Activated CD4-positive, CD25-positive, alpha-beta regulatory T cell treated with anti-CD3 and anti-CD28 coated beads, Interleukin-2, amount 50 U/mL, for 72 hours (primary cell): ENCODE data around the gene SRGAP2C.
"Not testable (repeated sequence)": the region's sequence is repeated elsewhere in the genome, so short reads cannot be mapped to it uniquely, and the experiment has no call there.

Source experiments
- DNase-seq: peaks from one replicate; pipeline ENCODE4 v3.0.0; 2021

The SRGAP2C gene

DNA sequence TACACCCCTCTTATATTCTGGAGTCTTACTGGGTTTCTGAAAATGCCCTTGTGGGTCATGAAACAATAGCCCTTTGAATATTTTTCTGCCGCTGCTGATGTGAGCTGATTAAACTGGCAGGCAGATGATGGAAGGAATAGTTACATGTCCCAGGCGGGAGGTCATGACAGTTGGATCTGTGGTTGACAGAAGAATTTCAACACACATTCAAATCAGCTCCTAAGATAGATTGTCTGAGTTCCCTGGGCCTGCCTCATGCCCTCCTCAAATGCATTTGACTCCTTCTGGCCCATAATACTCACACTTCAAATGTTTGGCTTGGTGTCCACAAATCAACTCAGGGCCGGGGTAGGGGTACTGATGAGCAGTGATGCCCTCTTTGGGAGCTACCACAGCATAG lies 161.9 kb downstream of the SRGAP2C start:
- DNase-seq = not testable (repeated sequence)

DNA sequence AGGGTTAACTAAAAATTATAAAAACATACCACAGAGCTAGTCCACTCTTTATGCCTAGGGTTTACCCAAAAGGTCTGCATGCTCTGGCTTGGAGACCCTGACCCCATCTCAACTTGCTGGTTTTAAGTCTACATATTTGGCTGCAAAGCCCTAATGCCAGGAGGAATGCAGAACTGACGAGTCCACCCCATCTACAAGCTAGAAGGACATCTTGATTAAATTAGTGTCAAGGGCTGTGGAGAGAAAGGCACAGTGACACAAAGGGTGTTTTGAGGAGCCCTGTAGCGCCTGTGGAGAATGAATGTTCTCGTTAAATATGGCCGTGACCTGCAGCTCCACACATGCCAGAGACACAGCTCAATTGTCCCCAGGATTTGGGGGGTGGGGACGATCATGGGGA lies 162.7 kb downstream of the SRGAP2C start:
- DNase-seq = not testable (repeated sequence)

DNA sequence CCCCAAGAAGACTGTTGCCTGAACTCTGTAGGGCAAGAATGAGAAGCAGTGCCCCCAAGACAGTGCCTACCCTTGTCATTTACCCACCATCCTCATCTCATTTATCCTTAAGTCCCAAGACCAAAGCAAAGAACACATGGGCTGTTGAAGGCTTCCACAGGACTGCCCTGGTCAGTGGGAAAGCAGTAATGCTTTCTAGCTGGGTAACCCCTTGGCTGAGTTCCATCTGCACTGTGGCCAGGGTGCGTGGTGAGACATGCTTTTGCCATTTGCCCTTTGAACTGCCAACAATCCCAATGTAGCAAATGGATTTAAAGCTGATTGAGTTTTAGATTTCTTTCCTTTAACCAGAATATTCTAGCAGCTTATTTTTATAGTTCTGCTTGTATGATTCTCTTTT lies 163.3 kb downstream of the SRGAP2C start:
- DNase-seq = not testable (repeated sequence)

DNA sequence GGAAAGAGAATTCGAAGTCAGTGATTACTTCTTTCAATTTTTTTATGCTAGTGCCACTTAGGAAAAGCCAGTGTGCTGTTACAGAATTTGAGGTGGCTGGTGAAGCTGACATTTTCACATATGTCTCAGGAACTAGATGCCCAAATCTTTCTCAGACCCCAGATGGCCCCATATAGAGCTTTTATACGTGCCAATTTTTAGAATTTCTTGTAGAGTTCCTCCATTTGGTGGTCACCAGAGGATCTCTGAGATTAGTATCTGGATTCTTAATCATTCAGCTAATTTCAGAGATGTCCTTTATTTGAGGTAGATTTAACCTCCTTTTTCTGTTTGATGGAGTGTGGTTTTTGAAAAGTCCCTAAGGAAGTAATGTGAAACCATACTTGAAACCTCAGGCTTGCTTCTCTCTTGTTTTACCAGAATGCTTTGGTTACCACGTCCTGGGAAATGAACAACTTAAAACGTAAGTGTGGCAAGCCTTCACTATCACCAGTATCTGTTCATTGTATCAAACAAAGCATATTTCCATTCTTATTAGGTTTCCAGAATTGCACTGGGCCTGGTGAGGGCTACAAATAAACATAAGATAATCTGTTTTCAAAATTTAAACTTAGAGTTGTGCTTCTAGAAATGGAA lies 164.7 kb downstream of the SRGAP2C start:
- DNase-seq = not testable (repeated sequence)

DNA sequence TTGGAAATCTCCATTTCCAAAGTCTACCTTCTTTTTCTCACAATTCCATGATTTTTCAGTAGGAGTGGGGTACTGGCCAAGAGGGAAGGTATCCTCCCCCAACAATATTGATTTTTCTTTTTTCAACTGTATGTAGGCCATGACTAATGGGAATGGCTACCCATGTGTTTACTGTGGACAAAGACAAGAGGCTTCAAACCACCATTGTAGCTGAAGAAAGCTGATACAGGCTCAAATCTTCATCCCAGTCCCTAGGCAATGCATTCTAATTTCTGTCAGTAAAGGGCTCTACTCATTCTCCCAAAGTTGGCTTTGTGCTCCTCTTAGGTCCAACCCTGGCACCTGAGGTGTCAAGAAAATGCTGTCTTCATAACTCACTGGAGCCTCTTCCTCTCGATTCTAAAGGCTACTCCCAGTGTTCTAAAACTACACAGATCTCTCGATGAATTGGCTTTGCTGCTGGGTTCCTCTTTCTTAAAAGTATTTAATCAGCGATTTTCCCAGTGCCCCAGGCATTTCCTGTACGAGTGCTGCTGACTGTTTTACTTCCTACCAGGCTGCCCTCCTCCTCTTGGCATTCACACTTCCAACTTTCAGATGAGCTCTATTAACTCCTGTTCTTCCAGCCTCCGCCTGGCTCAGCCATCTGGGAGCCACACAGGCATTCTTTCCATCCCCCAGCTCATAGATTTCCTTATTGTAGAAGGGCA lies 171.1 kb downstream of the SRGAP2C start:
- DNase-seq = not testable (repeated sequence)

DNA sequence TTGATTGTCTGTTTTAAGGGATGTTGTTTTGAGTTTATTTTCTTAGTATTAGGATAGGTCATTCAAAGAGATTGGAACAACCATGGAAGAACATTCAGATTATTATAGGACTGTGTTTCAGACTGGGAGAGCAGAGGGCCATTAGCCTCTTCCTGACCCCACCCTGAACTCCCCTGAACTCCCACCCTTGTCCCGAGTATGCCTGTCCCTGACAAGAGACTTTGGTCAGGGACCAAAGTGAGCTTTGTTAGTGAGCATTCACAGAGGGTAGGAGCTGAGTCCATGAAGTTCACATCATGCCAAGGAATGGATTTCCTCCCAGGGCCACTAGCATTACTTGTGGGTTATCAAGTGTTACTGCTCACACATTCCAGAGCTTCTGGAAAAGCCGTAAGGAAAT lies 172.0 kb downstream of the SRGAP2C start:
- DNase-seq = not testable (repeated sequence)

DNA sequence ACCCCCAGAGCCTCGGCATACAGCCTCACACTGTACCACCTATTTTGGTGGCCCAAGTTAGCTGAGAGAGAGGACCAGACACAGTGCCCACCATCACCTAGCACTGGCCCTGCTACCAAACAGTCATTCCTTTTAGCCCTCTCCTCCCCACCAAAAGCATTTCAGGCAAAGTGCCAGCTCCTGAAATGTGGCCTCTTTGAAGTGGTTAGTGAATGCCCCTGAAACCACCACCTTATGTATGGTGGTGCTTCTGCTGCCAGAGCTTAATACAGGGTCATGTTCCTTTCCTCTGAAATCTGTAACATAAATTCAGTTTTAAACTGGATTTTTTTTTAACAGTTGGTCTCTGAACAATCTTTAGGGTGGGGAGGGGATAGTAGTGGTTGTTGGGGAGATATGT lies 175.8 kb downstream of the SRGAP2C start:
- DNase-seq = not testable (repeated sequence)

DNA sequence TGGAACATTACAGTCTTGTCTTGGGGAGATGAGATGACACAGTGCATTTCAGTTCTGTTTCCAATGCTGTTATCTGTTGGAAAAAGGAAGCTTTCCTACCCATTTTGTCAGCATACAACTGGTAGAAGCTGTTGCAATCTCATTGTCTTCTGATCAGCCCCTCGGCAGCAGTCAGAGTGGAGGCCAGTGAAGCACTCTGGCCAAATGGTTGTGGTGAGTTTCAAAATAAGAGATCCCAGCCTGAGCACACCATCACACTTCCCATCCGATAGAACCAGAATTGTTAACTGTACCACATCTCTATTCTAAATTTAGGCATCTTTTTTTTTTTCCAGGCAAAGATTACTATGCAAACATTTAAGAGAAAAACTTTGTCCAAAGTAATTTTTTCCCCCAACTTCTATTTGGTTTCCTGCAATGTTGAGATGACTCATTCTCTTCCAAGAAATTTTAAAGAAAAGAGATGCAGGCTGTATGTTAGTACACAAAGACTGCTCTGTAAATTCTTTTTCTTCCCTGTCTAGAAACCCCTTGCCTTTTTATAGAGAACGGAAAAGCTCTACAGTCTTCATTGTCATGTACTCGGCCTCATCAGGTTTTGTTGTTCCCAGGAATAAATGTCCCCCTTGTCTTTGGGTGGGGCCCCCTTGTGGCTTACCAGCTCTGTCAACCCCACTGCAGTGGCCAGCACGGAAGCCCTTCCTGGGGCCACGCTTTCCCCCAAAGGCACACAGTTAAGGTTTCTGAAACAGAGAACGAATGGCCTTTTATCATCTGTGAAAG lies 176.9 kb downstream of the SRGAP2C start:
- not testable (repeated sequence) for DNase-seq

DNA sequence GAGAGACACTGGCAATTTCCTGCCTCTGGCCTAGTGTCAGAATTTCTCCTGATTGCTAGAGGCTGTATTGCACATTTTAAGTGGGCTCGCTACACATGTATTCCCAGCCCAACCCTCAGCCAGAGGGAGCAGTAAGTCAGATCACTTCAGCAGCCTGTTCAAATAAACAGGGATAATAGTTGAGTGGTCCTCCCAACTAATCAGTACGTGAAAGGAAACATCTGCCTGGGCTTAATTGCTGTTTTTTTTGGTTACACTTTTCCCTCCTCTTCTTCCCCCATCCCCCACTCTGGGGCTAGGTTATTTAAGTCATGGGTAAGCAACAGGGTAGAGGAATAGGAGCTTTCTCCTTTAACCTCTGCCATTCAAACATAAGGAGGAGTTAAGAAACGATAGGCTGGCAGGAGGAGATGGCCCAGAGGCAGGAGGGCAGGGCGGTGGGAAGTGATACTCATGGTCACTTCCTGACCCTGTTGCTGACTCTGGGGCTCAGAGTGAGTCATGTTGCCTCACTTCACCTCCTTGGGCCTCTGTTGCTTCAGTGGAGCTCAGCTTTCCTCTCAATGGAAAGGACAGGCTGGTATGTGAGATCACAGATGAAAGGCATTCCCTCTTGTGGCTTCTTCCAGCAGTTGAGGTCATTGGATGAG lies 177.6 kb downstream of the SRGAP2C start:
- DNase-seq = not testable (repeated sequence)

DNA sequence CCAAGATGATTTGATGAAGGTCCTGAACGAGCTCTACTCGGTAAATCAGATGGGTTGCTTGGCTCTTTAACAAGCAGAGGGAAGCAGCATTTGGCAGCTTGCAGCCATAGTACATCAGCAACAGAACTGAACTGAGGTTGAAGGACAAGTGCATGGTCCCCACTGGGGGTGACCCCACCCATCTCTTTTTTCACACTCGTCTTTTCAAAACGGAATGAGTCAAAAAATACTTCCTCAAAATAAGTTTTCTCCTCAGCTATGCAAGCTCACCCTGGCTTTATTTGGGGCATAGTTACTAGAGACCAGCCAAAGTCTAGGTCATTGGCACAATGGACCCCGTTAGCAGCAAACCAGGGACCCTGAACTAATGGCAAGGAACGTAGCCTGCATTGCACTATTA lies 180.5 kb downstream of the SRGAP2C start:
- DNase-seq = not testable (repeated sequence)

DNA sequence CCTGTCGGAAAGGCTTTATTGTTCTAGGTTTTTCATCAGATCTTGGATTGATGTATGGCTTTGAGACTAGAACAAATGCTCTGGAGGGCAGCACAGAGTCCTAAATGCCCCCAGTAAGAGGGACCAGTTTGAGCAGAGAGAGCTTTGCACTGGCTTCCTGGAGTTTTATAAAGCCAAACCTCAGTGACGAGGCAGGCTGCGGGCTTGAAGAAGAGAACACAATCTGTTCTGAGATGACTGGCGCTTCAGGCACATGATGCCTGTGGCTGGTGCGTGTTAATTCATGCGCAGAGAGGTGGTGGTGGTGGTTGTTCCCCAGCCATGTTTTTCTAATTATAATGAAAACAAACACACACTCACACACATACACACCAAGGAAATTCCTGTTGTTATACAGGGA lies 180.9 kb downstream of the SRGAP2C start:
- peak; percentile 29 for DNase-seq

DNA sequence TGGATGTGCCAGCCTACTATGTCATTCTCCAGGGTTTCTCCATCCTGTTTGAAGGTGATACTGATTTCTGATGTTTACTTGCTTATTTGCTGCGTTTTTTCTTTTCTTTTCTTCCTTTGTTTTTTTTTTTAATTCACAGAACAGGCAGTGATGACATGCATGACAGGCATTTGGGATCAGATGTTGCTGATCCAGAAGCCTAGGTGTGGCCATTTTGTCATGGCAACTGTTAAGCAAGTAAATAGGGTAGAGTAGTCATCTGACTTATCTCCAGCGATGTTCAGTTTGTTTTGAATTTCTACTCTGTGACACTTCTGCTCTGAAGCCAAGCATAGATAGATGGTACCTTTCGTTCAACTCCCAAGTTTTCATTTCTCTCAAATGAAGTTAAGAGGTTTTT lies 181.4 kb downstream of the SRGAP2C start:
- DNase-seq = not testable (repeated sequence)

DNA sequence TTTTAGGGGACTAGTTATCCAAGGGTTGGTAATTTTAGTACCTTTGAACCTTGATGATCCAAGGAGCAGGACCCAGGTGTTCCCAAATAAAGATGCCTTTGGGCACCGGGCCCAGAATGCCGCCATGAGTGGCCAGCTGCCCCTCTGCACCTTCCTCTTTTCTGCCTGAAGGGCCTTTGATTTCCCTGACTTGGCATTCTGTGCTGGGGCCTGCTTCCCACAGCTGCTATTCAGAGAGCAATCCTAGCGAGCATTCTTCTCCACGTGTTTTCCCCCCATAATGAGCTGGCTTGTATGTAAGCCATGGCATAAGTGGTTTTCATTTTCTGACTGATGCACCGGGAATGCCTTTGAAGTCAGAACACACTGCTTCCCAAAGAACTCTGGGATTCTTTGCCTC lies 184.1 kb downstream of the SRGAP2C start:
- DNase-seq = not testable (repeated sequence)

DNA sequence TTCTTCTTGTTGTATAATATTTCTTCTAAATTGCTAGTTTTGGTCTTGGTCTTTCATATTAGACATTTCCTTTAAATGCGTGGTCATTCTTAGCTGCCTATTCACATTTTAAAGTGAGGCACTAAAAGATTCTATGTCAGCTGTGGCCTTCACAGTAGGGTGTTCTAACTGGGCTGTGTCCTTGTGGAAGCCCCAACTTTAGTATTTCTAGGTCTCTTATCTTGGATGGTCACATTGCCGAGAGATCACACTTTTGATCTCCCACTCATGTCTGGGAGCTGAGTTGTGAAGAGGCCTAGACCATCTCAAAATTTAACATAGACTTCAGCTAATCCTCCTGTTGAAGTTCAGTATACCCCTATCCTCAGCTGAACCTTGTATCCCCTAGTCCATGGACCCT lies 185.2 kb downstream of the SRGAP2C start:
- not testable (repeated sequence) for DNase-seq

DNA sequence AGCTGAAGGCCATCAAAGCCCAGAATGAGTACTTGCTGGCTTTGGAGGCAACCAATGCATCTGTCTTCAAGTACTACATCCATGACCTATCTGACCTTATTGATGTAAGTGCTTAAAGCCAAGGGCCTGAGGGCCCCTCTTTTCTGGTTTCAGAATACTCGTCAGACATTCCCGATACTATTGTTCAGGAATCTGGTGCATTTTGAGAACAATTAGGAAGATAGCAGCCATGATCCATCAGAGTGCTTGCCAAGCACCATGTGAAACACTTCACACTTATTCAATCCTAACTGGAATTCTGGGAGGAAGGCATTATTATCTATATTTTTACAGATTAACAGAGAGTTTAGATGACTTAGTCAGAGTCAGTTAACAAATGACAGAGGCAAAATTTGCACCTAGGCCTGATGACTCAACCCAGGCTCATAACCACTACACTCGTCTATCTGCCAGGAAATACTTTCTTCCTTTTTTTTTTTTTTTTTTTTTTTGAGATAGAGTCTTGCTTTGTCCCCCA lies 190.1 kb downstream of the SRGAP2C start:
- DNase-seq = not testable (repeated sequence)

DNA sequence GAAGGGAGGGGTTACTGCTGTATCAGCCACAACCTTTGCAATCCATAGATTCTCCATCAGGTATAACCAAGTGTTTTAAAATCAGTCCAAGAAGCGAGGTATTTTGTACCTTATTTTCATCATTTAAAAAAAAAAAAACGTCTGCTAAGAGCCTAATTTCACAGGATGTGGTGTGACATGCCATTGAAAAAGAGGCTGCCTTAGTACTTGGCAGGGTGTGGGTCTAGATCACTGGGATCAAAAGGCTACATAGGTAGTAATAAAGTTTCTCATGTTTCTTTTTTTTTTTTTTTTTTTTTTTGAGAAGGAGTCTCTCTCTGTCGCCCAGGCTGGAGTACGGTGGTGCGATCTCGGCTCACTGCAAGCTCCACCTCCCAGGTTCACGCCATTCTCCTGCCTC lies 192.2 kb downstream of the SRGAP2C start:
- DNase-seq = not testable (repeated sequence)

DNA sequence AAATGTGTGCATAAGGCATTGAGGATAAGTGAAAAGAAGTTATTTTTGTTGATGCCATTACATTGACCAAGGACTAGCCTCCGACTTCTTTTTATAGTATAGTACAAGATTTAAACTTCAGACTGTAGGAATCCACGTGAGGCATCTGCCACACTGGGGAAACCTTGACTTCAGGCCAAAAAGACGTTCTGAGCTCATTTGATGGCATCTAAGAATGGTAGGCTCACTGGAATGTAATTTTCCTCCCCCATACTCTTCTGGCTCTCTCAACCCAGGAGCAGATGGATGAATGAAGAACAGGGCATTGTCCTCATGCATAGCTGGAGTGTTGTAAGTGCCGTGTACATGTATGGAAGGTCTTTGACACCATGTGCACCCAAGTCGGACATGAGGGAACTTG lies 194.0 kb downstream of the SRGAP2C start:
- DNase-seq = not testable (repeated sequence)

DNA sequence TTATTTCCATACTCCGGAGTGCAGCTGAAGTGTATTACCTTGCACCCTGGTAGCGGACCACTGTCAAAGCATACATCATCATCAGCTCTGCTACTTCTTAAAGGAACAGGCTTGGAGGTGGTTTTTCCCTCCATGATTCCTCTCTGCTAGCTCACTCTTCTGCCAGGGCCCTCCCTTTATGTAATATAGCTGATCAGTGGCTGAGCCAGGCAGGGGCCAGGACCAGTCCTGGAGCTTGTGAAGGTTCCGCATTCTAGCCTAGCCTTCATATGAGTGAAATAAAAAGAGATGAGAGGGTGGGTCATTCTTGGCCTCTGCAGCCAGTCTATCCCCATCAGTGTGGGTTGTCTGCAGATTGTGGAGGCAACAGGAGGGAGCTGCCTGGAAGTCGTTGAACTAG lies 200.0 kb downstream of the SRGAP2C start:
- DNase-seq = not testable (repeated sequence)

DNA sequence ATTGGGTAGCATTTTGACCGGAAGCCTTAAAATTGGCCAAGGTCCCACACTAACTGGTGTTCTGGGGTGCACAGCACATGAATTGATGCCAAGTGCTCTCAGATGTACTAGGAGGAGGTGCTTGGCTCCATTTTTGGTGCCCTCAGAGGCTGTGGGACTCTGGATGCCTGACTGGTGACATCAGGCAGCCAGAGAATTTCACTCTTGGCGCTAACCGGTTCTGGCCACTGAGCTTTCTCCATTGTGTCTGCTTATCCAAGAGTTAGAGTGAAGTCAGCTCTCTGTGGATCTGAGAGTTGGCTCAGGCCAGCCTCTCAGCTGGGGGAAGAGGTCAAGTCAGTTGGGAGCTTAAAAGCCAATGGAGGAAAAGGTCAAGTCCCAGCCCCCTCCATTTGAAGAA lies 200.4 kb downstream of the SRGAP2C start:
- DNase-seq = not testable (repeated sequence)

DNA sequence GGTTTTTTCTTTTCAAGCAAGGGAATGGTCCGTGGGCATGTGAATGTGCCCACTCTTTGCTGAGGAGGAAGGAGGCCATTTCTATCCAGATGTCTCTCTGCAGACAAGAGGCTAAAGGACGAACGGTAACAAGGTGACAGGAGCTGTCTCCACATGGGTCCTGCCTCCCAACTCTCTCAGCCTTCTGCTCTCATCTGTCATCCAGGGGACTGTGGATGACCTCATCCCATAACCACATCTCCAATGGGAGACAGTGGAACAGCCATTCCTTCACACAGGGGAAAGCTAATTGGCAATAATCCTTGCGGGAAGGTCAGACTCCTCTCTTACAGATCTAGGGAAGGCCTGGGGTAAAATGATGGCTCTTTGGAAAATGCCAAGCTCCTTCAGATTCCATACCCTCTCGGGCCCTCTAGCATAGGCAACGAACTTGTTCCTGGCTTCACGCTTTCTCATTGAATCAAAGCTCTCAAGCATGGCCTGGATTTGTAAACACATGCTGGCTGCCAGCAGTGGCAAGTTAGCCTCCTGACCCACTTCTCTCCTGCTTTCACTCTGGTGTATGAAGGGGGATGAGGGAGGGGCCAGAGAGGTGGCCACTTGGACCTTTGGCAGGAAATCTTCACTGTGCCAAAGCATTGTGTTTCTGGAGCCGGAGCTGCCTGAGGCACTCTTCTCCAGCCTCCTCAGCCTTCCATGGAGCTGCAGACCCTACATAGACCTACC lies 201.0 kb downstream of the SRGAP2C start:
- DNase-seq = not testable (repeated sequence)

DNA sequence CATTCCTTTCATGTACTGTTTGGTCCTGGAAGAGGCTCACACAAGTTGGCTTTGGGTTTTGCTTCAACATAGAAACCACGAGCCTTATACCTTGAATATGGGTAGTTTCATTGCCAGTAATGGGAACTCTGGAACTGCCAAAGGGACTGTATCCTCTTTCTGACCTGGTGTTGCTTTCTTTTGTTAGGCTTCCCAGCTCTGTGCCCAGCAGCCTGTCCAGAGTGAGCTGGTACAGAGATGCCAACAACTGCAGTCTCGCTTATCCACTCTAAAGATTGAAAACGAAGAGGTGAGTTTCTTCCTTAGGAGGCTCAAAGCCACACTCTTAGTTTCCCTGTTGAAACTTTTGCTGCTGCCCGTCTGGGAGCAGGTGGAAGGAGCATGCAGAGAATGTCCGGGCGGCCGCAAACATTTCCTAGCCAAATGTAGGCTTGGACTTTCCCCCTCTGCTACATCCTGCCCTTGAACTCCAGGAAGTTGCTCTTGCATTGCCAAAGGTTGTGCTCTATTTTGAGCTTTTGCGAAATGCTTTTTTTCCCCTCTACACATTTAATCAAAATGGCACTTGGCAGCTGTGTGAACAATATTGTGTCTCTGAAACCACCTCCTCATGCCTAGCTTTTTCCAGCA lies 201.7 kb downstream of the SRGAP2C start:
- not testable (repeated sequence) for DNase-seq
